Activated naive CD4-positive, alpha-beta T cell treated with anti-CD3 and anti-CD28 coated beads, Interleukin-2, amount 10 ng/mL, durations not matched to agents 7 days and 5 days (primary cell): ENCODE measurements around the gene DESI2.

Experiments used
- CTCF ChIA-PET: fragments of 350-600 bp; sonication (Branson Sonifier 250); formaldehyde crosslinking; loops from one replicate; lab custom pipeline; 2021; ENCODE audit warnings: antibody characterized with exemption; lab: Charles Lee
- DNase-seq: peaks from one replicate; pipeline ENCODE4 v3.0.0-alpha.2; 2020
- H3K27ac Mint-ChIP-seq: one replicate; pipeline ENCODE4 v1.8.0; 2021; ENCODE audit warnings: mild to moderate bottlenecking, moderate library complexity, mixed read lengths
- H3K27me3 Mint-ChIP-seq: one replicate; pipeline ENCODE4 v1.8.0; 2021; ENCODE audit warnings: mild to moderate bottlenecking, mixed read lengths
- H3K36me3 Mint-ChIP-seq: one replicate; pipeline ENCODE4 v1.8.0; 2021; ENCODE audit warnings: mixed read lengths
- H3K4me1 Mint-ChIP-seq: one replicate; pipeline ENCODE4 v1.8.0; 2021; ENCODE audit warnings: mixed read lengths
- H3K4me3 Mint-ChIP-seq: one replicate; pipeline ENCODE4 v1.8.0; 2021; ENCODE audit warnings: mild to moderate bottlenecking, moderate library complexity, mixed read lengths
- H3K9me3 Mint-ChIP-seq: one replicate; pipeline ENCODE4 v1.8.0; 2021; ENCODE audit warnings: mixed read lengths

The DESI2 gene

DNA sequence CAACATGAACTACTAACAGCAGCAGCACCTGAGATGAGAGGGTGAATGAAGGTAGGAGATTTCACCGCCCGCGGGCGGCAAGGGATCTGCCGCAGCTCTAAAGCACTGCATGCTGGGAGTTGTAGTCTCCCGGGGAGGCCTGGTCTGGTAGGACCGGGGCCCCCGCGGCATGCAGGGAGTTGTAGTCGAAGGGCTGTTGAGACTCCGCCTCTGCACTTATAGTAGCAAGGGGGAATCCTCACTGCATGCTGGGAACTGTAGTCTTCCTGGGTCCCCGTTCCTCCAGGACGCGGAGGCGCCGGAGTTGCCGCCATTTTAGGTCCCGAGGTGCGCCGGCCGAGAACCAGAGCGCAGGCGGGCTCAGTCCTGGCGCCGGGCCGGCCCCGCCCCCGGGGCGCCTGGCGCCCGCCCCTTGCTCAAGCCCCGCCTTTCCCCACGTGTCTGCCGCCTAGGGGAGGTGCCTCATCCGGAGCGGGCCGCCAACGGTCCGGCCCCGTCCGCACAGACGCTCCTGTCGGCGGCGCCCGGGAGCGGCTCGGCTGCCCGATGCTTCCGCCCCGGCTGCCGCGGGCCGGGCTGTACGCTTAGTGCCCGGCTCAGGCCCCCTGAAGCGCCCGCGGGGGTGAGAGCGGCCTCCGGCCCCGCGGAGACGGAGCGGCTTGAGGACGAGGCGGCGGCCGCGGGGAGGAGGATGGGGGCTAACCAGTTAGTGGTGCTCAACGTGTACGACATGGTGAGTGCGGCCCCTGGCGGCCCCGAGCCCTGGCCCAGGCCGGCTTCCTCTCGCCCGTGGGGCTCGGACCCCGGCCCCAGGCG is at the start of gene DESI2:
Gene DESI2 (plus strand): TSS at position 504 of the 816 bp plus-strand sequence. CDS start 188 bp downstream, at position 692.
- H3K9me3 Mint-ChIP-seq = no peaks in the 10 kb centered on the region
- CTCF ChIA-PET = interaction anchor here (0.7 kb wide), 1 partner anchor 47 kb away, joined by 3 read pairs; no protein-coding TSS in a partner anchor
- no peak within 1 kb of the TSS for H3K4me3 Mint-ChIP-seq
- H3K27me3 Mint-ChIP-seq = peaks cover 2% of the 10 kb centered on the region
- H3K27ac Mint-ChIP-seq = peak within 1 kb of the TSS; percentile 85
- DNase-seq = peak; percentile 99
- H3K36me3 Mint-ChIP-seq = peaks cover 16% of the 10 kb centered on the region
- peaks cover 18% of the 10 kb centered on the region for H3K4me1 Mint-ChIP-seq

DNA sequence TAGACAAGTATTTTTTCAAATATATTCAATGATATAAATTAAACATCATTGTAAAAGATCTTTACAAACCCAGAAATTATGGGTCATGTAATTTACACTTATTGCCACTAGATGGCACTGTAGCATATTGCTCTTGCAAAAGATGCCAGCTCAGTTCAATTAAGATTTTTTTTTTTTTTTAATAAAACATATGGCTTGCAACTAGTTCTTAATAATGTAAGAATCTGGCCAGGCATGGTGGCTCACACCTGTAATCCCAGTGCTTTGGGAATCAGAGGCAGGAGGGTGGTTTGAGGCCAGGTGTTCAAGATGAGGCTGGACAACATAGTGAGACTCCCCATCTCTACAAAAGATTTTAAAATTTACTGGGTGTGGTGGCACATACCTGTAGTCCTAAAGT is 49.4 kb upstream of the DESI2 start:
- Mint-ChIP-seq H3K27ac (no peak overlapping the region), H3K4me3 (no peak overlapping the region), H3K36me3 (no peaks in the 10 kb centered on the region), H3K9me3 (no peaks in the 10 kb centered on the region), H3K4me1 (peaks cover 6% of the 10 kb centered on the region), H3K27me3 (peaks cover 5% of the 10 kb centered on the region)
- CTCF ChIA-PET = interaction anchor here (0.6 to 4.2 kb wide), 20 partner anchors 9 to 514 kb away, joined by 3 to 113 read pairs (median 4); no protein-coding TSS in a partner anchor
- DNase-seq = no peak

GRCh38 chr1:244605835-244606370 is 47.0 kb upstream of the DESI2 start:
- no peak overlapping the region for H3K27ac Mint-ChIP-seq
- no peak for DNase-seq
- no peaks in the 10 kb centered on the region for H3K9me3 Mint-ChIP-seq
- H3K27me3 Mint-ChIP-seq = peaks cover 5% of the 10 kb centered on the region
- H3K4me1 Mint-ChIP-seq = no peaks in the 10 kb centered on the region
- no peaks in the 10 kb centered on the region for H3K36me3 Mint-ChIP-seq
- H3K4me3 Mint-ChIP-seq = no peak overlapping the region
- CTCF ChIA-PET = interaction anchor here (1.0 to 4.2 kb wide), 5 partner anchors 8 to 436 kb away, joined by 3 to 113 read pairs (median 3); no protein-coding TSS in a partner anchor

GRCh38 chr1:244614113-244614836 is 38.7 kb upstream of the DESI2 start:
- Mint-ChIP-seq H3K4me1 (no peaks in the 10 kb centered on the region), H3K9me3 (no peaks in the 10 kb centered on the region), H3K4me3 (no peak overlapping the region), H3K27me3 (no peaks in the 10 kb centered on the region), H3K27ac (no peak overlapping the region), H3K36me3 (no peaks in the 10 kb centered on the region)
- CTCF ChIA-PET = interaction anchor here (0.8 kb wide), 1 partner anchor 9 kb away, joined by 3 read pairs; no protein-coding TSS in a partner anchor
- no peak for DNase-seq

- H3K4me3 Mint-ChIP-seq = no peak overlapping the region
- H3K4me1 Mint-ChIP-seq = no peaks in the 10 kb centered on the region
- no peaks in the 10 kb centered on the region for H3K9me3 Mint-ChIP-seq
- H3K27me3 Mint-ChIP-seq = no peaks in the 10 kb centered on the region
- DNase-seq = no peak
- CTCF ChIA-PET = no interaction called here
- no peak overlapping the region for H3K27ac Mint-ChIP-seq
- H3K36me3 Mint-ChIP-seq = no peaks in the 10 kb centered on the region
Observed at GRCh38 chr1:244614879-244615278, 38.0 kb upstream of the DESI2 start.

GRCh38 chr1:244615301-244615700 is 37.6 kb upstream of the DESI2 start:
- H3K9me3 Mint-ChIP-seq = no peaks in the 10 kb centered on the region
- CTCF ChIA-PET = no interaction called here

GRCh38 chr1:244626709-244627108 is 26.2 kb upstream of the DESI2 start:
- Mint-ChIP-seq H3K4me3 (no peak overlapping the region), H3K4me1 (no peaks in the 10 kb centered on the region), H3K9me3 (no peaks in the 10 kb centered on the region), H3K27ac (no peak overlapping the region), H3K36me3 (no peaks in the 10 kb centered on the region), H3K27me3 (no peaks in the 10 kb centered on the region)
- no peak for DNase-seq
- CTCF ChIA-PET = no interaction called here

More at GRCh38 chr1:244615301-244615700, 37.6 kb upstream of the DESI2 start:
- H3K27me3 Mint-ChIP-seq = no peaks in the 10 kb centered on the region
- no peaks in the 10 kb centered on the region for H3K4me1 Mint-ChIP-seq
- no peak for DNase-seq
- H3K27ac Mint-ChIP-seq = no peak overlapping the region
- H3K4me3 Mint-ChIP-seq = no peak overlapping the region
- no peaks in the 10 kb centered on the region for H3K36me3 Mint-ChIP-seq

GRCh38 chr1:244628789-244629188 is 24.1 kb upstream of the DESI2 start:
- Mint-ChIP-seq H3K4me1 (no peaks in the 10 kb centered on the region), H3K27ac (no peak overlapping the region), H3K9me3 (no peaks in the 10 kb centered on the region), H3K36me3 (no peaks in the 10 kb centered on the region), H3K27me3 (no peaks in the 10 kb centered on the region), H3K4me3 (no peak overlapping the region)
- no peak for DNase-seq
- CTCF ChIA-PET = interaction anchor here (0.6 kb wide), 1 partner anchor 915 kb away, joined by 3 read pairs; no protein-coding TSS in a partner anchor

- Mint-ChIP-seq H3K27ac (no peak overlapping the region), H3K4me1 (no peaks in the 10 kb centered on the region), H3K4me3 (no peak overlapping the region), H3K36me3 (no peaks in the 10 kb centered on the region), H3K27me3 (no peaks in the 10 kb centered on the region), H3K9me3 (no peaks in the 10 kb centered on the region)
- CTCF ChIA-PET = no interaction called here
- no peak for DNase-seq
Observed at GRCh38 chr1:244633140-244633539, 19.8 kb upstream of the DESI2 start.

DNA sequence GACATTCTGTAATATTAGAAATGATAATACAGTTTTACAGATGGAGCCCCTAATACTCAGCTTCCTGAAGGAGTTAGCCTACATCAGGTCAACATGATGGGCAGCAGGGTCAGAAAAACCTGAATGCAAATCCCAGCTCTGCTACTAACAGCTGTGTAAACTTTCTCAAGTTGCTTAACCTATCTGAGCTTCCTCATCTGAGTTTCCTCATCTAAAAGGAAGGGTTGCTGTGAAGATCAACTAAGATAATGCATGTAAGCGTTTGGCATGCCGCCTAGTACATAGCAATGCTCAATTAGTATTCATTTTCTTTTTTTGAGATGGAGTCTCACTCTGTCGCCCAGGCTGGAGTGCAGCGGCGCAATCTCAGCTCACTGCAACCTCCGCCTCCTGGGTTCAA is 18.4 kb upstream of the DESI2 start:
- Mint-ChIP-seq H3K9me3 (no peaks in the 10 kb centered on the region), H3K4me3 (no peak overlapping the region), H3K27me3 (no peaks in the 10 kb centered on the region), H3K27ac (no peak overlapping the region), H3K36me3 (no peaks in the 10 kb centered on the region), H3K4me1 (no peaks in the 10 kb centered on the region)
- CTCF ChIA-PET = interaction anchor here (1.4 kb wide), 1 partner anchor 29 kb away, joined by 3 read pairs; no protein-coding TSS in a partner anchor
- no peak for DNase-seq

DNA sequence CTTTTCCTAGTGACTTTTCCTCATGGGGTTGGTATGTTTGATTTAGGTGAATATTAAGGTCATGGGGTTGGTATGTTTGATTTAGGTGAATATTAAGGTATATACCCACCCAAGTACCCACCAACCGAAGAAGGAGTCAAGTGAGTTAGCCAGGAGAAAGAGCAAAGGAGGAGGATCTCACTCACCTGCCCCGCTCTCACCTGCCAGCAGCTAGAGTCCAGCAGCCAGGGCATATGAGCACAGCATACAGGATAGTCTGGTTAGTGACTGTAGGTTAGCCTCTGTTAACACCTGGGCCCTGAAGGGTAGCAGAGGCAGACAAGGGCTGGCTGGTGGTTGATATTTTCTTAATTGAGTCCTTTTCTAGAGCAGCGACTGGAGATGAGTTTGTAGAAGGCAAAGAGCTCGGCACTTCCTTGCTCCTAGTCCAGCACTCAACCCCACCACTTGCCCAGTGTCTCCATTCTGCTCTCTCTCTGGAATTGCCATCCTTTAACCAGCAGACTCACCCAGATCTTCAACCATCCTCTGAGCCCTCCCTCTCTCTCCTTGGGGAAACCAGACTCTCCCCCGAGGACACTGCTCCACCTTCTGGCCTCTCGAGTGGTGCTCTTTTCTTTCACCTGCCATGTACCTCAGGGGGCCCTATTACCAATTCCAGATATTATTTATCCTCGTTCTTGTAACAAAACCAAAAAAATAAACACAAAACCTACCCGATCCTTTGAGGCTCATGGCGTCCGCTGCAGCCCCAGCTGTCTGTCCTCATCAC is 16.3 kb upstream of the DESI2 start:
- no peaks in the 10 kb centered on the region for H3K9me3 Mint-ChIP-seq
- H3K4me1 Mint-ChIP-seq = no peaks in the 10 kb centered on the region
- CTCF ChIA-PET = no interaction called here
- H3K27me3 Mint-ChIP-seq = no peaks in the 10 kb centered on the region
- no peak overlapping the region for H3K27ac Mint-ChIP-seq
- H3K36me3 Mint-ChIP-seq = no peaks in the 10 kb centered on the region
- no peak for DNase-seq
- H3K4me3 Mint-ChIP-seq = no peak overlapping the region

- no peak overlapping the region for H3K27ac Mint-ChIP-seq
- DNase-seq = no peak
- no peaks in the 10 kb centered on the region for H3K36me3 Mint-ChIP-seq
- no peak overlapping the region for H3K4me3 Mint-ChIP-seq
- peaks cover 3% of the 10 kb centered on the region for H3K27me3 Mint-ChIP-seq
- no peaks in the 10 kb centered on the region for H3K4me1 Mint-ChIP-seq
- H3K9me3 Mint-ChIP-seq = no peaks in the 10 kb centered on the region
- CTCF ChIA-PET = interaction anchor here (0.6 kb wide), 1 partner anchor 147 kb away, joined by 3 read pairs; no protein-coding TSS in a partner anchor
Observed at GRCh38 chr1:244639561-244639960, 13.4 kb upstream of the DESI2 start.

- H3K36me3 Mint-ChIP-seq = no peaks in the 10 kb centered on the region
- H3K9me3 Mint-ChIP-seq = no peaks in the 10 kb centered on the region
- no peak overlapping the region for H3K4me3 Mint-ChIP-seq
- no peak overlapping the region for H3K27ac Mint-ChIP-seq
- CTCF ChIA-PET = no interaction called here
- peaks cover 4% of the 10 kb centered on the region for H3K27me3 Mint-ChIP-seq
- no peaks in the 10 kb centered on the region for H3K4me1 Mint-ChIP-seq
- DNase-seq = no peak
Observed at GRCh38 chr1:244640917-244641316, 12.0 kb upstream of the DESI2 start.
